DMS53 treated with DMSO at 0.1 percent for 48 hours (cell line): ENCODE data around the gene RPL22L1.
"Not testable (repeated sequence)": the region's sequence is repeated elsewhere in the genome, so short reads cannot be mapped to it uniquely, and the experiment has no call there.

Source experiments
- DNase-seq: peaks from one replicate; lab custom pipeline; 2025; ENCODE audit not compliant: unreplicated experiment; lab: John Stamatoyannopoulos, UW

The RPL22L1 gene

GRCh38 chr3:170830580-170830979, 39.4 kb downstream of the RPL22L1 start:
- no peak for DNase-seq

- DNase-seq: no peak
Measured at GRCh38 chr3:170829546-170830272, 40.3 kb downstream of the RPL22L1 start.

GRCh38 chr3:170826047-170826446, 43.9 kb downstream of the RPL22L1 start:
- DNase-seq: no peak

- not testable (repeated sequence) for DNase-seq
Measured at GRCh38 chr3:170823562-170823961, 46.4 kb downstream of the RPL22L1 start.

- not testable (repeated sequence) for DNase-seq
Measured at GRCh38 chr3:170818325-170818724, 51.7 kb downstream of the RPL22L1 start.

GRCh38 chr3:170817471-170817870, 52.5 kb downstream of the RPL22L1 start:
- not testable (repeated sequence) for DNase-seq

GRCh38 chr3:170816841-170817240, 53.2 kb downstream of the RPL22L1 start:
- DNase-seq: no peak

- DNase-seq: no peak
Measured at GRCh38 chr3:170816341-170816740, 53.7 kb downstream of the RPL22L1 start.

GRCh38 chr3:170815936-170816335, 54.1 kb downstream of the RPL22L1 start:
- no peak for DNase-seq

- peak; percentile 40 for DNase-seq
Measured at GRCh38 chr3:170815340-170815739, 54.7 kb downstream of the RPL22L1 start.
